Keratinocyte (primary cell): ENCODE results near the gene SEC24D.

Experiments used
- CTCF ChIP-seq, 3 experiments: IDR thresholded peaks in 1 of 3; conservative IDR thresholded peaks in 1 of 3; optimal IDR thresholded peaks in 1 of 3; 2 replicates in 2 of 3; 3 replicates in 1 of 3; pipeline versions ENCODE3 to v1.5.1; 2011; ENCODE audit warnings: low read length in 3 of 3, mild to moderate bottlenecking in 3 of 3, moderate library complexity in 2 of 3, control low read depth in 1 of 3, inconsistent platforms in 1 of 3; ENCODE audit not compliant: insufficient read depth in 2 of 3; ENCODE audit errors: extremely low read depth in 1 of 3
- EZH2 ChIP-seq: IDR thresholded peaks from one replicate; pipeline ENCODE4 v1.6.1; 2012; ENCODE audit warnings: inconsistent platforms, mild to moderate bottlenecking, low read length, moderate library complexity

GRCh38 chr4:118872181-118872580 is 36.3 kb upstream of the SEC24D start:
- TF ChIP-seq CTCF (optimal IDR thresholded peaks at IDR 0.05 in 1 of 3, IDR thresholded peaks at IDR 0.05 in 1 of 3, conservative IDR thresholded peaks at IDR 0.05 in 1 of 3; ENCODE audit: extremely low read depth in 1 of 3, insufficient read depth in 2 of 3, low read length in 3 of 3) (no peak), EZH2 (no peak)
